Vagina (tissue), 2 donors: ENCODE results near the gene FBL. TPM values are rescaled to one million over a fixed set of nuclear protein-coding genes. Genes with fewer than 3 reads are reported as not detected.

Source experiments
- DNase-seq, 2 donors: peaks; one replicate each; pipeline ENCODE4 v3.0.0-alpha.2; 2017; ENCODE audit errors: extremely low spot score in 2 of 2
- H3K27ac ChIP-seq: fragments of 200-600 bp; sonication (generic); one replicate; pipeline ENCODE4 v1.5.1; 2019
- H3K27me3 ChIP-seq: fragments of 200-600 bp; sonication (generic); one replicate; pipeline ENCODE4 v1.5.1; 2019
- H3K36me3 ChIP-seq, 2 donors: fragments of 200-600 bp; sonication (generic); one replicate each; pipeline ENCODE4 v1.5.1; 2017 to 2019
- H3K4me1 ChIP-seq: fragments of 200-600 bp; sonication (generic); one replicate; pipeline ENCODE4 v1.5.1; 2019
- H3K4me3 ChIP-seq, 2 donors: fragments of 200-600 bp; sonication (generic); 1 replicate in 1 of 2; 2 replicates in 1 of 2; pipeline ENCODE4 v1.5.1; 2016 to 2019
- H3K9me3 ChIP-seq: fragments of 200-600 bp; sonication (generic); one replicate; pipeline ENCODE4 v1.5.1; 2019
- POLR2A ChIP-seq, 2 donors: fragments of 450-650 bp; IDR thresholded peaks; one replicate each; pipeline ENCODE4 v1.6.1; 2017; ENCODE audit warnings: antibody characterized with exemption in 2 of 2, mild to moderate bottlenecking in 2 of 2, moderate library complexity in 2 of 2
- POLR2AphosphoS5 ChIP-seq, 2 donors: sonication (generic); formaldehyde crosslinking; IDR thresholded peaks; one replicate each; pipeline ENCODE4 v1.9.0; 2017; ENCODE audit warnings: antibody characterized with exemption in 2 of 2, mild to moderate bottlenecking in 2 of 2, low read depth in 1 of 2; ENCODE audit not compliant: insufficient read depth in 1 of 2
- intact Hi-C: fragments of 100-400 bp; cut with DNase I; formaldehyde crosslinking; loops from one replicate; pipeline ENCODE4 v1.15.1; 2023
- total RNA-seq: library from RNA; depleted of rRNA; stranded (reverse); fragments of >200 nt; gene quantifications from one replicate; pipeline ENCODE4 v1.2.3, GENCODE V29; 2016
- TF ChIP-seq, protein P1 (sequence below), 3 experiments: fragments of 450-650 bp in 2 of 3; fragments of 200-600 bp in 1 of 3; sonication (generic) in 1 of 3; IDR thresholded peaks; one replicate each; pipeline ENCODE4 v1.5.1; 2017 to 2019; ENCODE audit warnings: antibody characterized with exemption in 3 of 3, mild to moderate bottlenecking in 2 of 3, moderate library complexity in 2 of 3

The FBL gene
- total RNA-seq, 1 donor from 2014 or later = 180 TPM

DNA sequence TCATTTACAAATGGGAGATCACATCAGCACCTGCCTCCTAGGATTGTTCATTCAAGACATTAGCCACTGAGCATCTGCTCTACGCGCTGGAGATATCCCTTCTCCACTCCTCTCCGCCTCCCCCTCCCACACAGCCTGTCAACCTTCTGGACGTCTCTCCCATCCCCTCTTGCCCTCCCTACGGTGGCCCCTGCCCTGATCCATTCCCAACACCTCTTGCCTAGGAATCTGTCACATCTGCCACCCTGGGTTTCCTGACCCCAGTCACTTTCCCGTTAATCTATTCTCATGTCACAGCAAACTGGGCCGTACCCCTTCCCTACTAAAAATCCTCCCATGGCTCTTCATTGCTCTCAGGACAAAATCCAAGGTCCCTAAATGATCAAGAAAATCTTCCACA is 22.5 kb downstream of the FBL start:
- peak overlapping the region; percentile 47 for H3K27ac ChIP-seq
- TF ChIP-seq POLR2A (IDR thresholded peaks at IDR 0.05) = no peak
- no peak for TF ChIP-seq POLR2AphosphoS5 (IDR thresholded peaks at IDR 0.05; ENCODE audit: insufficient read depth in 1 of 2, low read depth in 1 of 2)
- TF ChIP-seq, protein P1, sequence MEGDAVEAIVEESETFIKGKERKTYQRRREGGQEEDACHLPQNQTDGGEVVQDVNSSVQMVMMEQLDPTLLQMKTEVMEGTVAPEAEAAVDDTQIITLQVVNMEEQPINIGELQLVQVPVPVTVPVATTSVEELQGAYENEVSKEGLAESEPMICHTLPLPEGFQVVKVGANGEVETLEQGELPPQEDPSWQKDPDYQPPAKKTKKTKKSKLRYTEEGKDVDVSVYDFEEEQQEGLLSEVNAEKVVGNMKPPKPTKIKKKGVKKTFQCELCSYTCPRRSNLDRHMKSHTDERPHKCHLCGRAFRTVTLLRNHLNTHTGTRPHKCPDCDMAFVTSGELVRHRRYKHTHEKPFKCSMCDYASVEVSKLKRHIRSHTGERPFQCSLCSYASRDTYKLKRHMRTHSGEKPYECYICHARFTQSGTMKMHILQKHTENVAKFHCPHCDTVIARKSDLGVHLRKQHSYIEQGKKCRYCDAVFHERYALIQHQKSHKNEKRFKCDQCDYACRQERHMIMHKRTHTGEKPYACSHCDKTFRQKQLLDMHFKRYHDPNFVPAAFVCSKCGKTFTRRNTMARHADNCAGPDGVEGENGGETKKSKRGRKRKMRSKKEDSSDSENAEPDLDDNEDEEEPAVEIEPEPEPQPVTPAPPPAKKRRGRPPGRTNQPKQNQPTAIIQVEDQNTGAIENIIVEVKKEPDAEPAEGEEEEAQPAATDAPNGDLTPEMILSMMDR (IDR thresholded peaks at IDR 0.05) = no peak
- peaks cover 0 to 33% of the 10 kb centered on the region in 2 donors for H3K36me3 ChIP-seq
- H3K4me3 ChIP-seq = peak overlapping the region; percentile 64 to 67
- peaks cover 18% of the 10 kb centered on the region for H3K4me1 ChIP-seq
- DNase-seq = no peak
- intact Hi-C loops = no loop called here
- no peaks in the 10 kb centered on the region for H3K27me3 ChIP-seq
- H3K9me3 ChIP-seq = no peaks in the 10 kb centered on the region

DNA sequence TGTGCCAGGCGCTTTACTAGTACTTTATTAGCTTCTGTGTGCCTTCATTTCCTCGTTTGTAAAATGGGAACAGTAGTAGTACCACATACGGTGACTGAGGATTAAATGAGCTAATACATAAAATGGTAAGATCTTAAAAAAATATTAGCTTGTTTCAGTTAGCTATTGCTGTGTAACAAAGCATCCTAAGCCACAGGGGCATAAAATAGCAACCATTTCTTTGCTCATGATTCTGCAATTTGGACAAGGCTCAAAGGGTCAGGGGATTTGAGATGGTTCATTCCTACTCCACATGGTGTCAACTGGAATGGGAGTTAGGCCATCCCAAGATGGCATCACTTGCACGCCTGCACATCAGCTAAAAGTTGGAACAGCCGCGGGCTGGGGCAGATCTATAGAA is 25.5 kb downstream of the FBL start:
- Histone ChIP-seq H3K27ac (no peak overlapping the region), H3K9me3 (no peaks in the 10 kb centered on the region), H3K27me3 (no peaks in the 10 kb centered on the region), H3K4me3 (no peak overlapping the region), H3K36me3 (peaks cover 0 to 5% of the 10 kb centered on the region in 2 donors), H3K4me1 (peaks cover 18% of the 10 kb centered on the region)
- no peak for DNase-seq
- intact Hi-C loops = no loop called here
- TF ChIP-seq POLR2A (IDR thresholded peaks at IDR 0.05) = no peak
- TF ChIP-seq POLR2AphosphoS5 (IDR thresholded peaks at IDR 0.05; ENCODE audit: insufficient read depth in 1 of 2, low read depth in 1 of 2) = no peak
- TF ChIP-seq, protein P1 (IDR thresholded peaks at IDR 0.05) = no peak

DNA sequence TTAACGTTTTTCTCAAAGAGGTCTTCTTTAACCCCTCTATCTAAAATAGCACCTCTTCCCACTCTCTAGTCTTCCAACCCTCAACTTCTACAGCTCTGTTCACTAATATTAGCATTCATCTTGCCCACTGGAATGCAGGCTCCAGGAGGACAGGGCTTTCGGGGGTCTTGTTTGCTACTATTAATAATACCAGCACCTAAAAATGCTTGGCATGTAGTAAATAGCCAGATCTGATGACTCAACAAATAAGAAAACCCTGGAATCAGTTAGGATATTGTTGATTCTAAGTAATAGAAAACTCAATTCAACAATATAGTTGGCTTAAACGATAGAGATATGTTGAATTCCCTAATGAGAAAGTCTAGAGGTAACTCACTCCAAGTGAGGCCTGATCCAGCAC is 26.4 kb downstream of the FBL start:
- intact Hi-C loops = no loop called here
- Histone ChIP-seq H3K27ac (no peak overlapping the region), H3K4me1 (peaks cover 9% of the 10 kb centered on the region), H3K36me3 (no peaks in the 10 kb centered on the region), H3K27me3 (no peaks in the 10 kb centered on the region), H3K9me3 (no peaks in the 10 kb centered on the region), H3K4me3 (no peak overlapping the region)
- TF ChIP-seq POLR2A (IDR thresholded peaks at IDR 0.05) = no peak
- TF ChIP-seq, protein P1 (IDR thresholded peaks at IDR 0.05) = no peak
- no peak for TF ChIP-seq POLR2AphosphoS5 (IDR thresholded peaks at IDR 0.05; ENCODE audit: insufficient read depth in 1 of 2, low read depth in 1 of 2)
- DNase-seq = no peak

DNA sequence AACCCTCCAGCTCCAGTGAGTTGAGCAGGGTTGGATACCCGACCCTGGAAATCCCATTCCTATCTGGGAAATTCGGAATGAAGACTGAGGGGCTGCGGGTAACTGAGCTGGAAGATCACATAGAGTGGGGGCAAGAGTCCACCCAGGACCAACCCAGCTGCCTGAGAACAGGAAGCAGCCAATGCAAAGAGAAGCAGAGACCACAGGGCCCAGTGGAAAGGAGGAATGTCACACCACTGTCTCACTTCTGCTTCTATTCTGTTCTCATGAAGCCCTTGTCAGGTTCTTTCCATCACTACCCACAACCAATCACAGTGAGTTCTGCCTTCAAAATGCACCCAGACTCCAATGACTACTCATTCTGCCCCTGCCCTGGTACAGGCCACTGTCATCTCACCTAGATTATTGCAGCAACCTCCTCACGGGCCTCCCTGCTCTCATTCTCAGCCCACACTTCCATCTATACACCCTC is 27.5 kb downstream of the FBL start:
- intact Hi-C loops = no loop called here
- TF ChIP-seq, protein P1 (IDR thresholded peaks at IDR 0.05) = no peak
- TF ChIP-seq POLR2AphosphoS5 (IDR thresholded peaks at IDR 0.05; ENCODE audit: insufficient read depth in 1 of 2, low read depth in 1 of 2) (no peak), POLR2A (IDR thresholded peaks at IDR 0.05) (no peak)

DNA sequence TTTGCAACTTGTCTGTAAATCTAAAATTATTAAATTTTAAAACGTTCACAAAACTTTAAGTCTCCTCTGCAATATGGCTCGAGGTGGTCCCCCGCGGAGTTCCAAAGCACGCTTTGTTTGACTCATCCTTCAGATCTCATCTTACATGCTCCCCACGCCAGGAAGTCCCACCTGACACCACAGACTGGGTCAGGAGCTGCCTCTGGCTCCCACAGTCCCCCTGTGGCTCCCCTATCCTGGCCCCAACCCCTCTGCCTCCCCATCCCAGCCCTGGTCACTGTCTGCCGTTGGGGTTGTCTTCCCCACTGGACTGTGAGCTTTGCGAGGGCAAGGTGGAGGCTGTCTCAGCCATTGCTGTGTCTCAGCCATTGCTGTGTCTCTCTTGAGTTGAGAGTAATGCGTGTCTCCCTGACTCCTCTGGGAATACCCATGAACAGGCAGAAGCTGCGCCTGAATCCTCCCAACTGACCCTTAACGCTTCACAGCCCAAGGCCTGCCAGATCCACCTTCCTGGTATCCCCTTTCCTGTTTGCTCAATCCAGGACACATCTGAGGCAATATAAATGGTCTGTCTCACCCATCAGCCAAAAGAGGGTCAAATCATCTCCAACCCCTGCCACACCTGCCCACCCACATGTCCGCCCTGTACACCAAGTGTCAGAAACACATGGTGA is 28.2 kb downstream of the FBL start:
- H3K4me1 ChIP-seq = no peaks in the 10 kb centered on the region
- no peak for TF ChIP-seq POLR2A (IDR thresholded peaks at IDR 0.05)
- TF ChIP-seq, protein P1 (IDR thresholded peaks at IDR 0.05) = no peak
- no peak for TF ChIP-seq POLR2AphosphoS5 (IDR thresholded peaks at IDR 0.05; ENCODE audit: insufficient read depth in 1 of 2, low read depth in 1 of 2)
- H3K9me3 ChIP-seq = no peaks in the 10 kb centered on the region
- H3K36me3 ChIP-seq = no peaks in the 10 kb centered on the region
- H3K27ac ChIP-seq = no peak overlapping the region
- H3K27me3 ChIP-seq = no peaks in the 10 kb centered on the region
- DNase-seq = no peak
- H3K4me3 ChIP-seq = no peak overlapping the region
- intact Hi-C loops = no loop called here

More for the DNA sequence above, 27.5 kb downstream of the FBL start:
- Histone ChIP-seq H3K4me1 (peaks cover 3% of the 10 kb centered on the region), H3K27me3 (no peaks in the 10 kb centered on the region), H3K9me3 (no peaks in the 10 kb centered on the region), H3K27ac (no peak overlapping the region), H3K4me3 (no peak overlapping the region), H3K36me3 (no peaks in the 10 kb centered on the region)
- DNase-seq = no peak
